Loucy (cell line): Measurements from ENCODE around the gene HOXD10.

ENCODE experiments used
- H2AFZ ChIP-seq: fragments of 200-600 bp; sonication (generic); 2 replicates; pipeline ENCODE4 v1.6.0; 2016; ENCODE audit warnings: antibody characterized with exemption, mild to moderate bottlenecking, low read length, moderate library complexity
- H3F3A ChIP-seq: fragments of 200-600 bp; 2 replicates; pipeline ENCODE4 v1.6.0; 2016; ENCODE audit warnings: antibody characterized with exemption, low read depth, mild to moderate bottlenecking
- H3K27me3 ChIP-seq: fragments of 200-600 bp; sonication (generic); 2 replicates; pipeline ENCODE4 v1.6.1; 2014; ENCODE audit warnings: low read length, mild to moderate bottlenecking; ENCODE audit not compliant: insufficient read depth, poor library complexity, severe bottlenecking
- H3K36me3 ChIP-seq: fragments of 200-600 bp; sonication (generic); 2 replicates; pipeline ENCODE4 v1.6.1; 2016; ENCODE audit warnings: low read length; ENCODE audit not compliant: insufficient read depth
- H3K4me1 ChIP-seq: fragments of 200-600 bp; sonication (generic); 2 replicates; pipeline ENCODE4 v1.5.1; 2014; ENCODE audit warnings: low read length, mild to moderate bottlenecking; ENCODE audit not compliant: insufficient read depth, poor library complexity, severe bottlenecking
- H3K4me2 ChIP-seq: fragments of 200-600 bp; sonication (generic); 2 replicates; pipeline ENCODE4 v1.6.0; 2014; ENCODE audit warnings: antibody characterized with exemption, low read length, low read depth, mild to moderate bottlenecking; ENCODE audit not compliant: poor library complexity, severe bottlenecking
- H3K4me3 ChIP-seq: fragments of 200-600 bp; sonication (generic); 2 replicates; pipeline ENCODE4 v1.5.1; 2014; ENCODE audit warnings: low read length, mild to moderate bottlenecking, mixed read lengths; ENCODE audit not compliant: poor library complexity, severe bottlenecking
- H3K79me2 ChIP-seq: fragments of 200-600 bp; sonication (generic); 2 replicates; pipeline ENCODE4 v1.6.1; 2014; ENCODE audit warnings: low read length; ENCODE audit not compliant: insufficient read depth
- H3K9ac ChIP-seq: fragments of 200-600 bp; sonication (generic); 2 replicates; pipeline ENCODE4 v1.6.0; 2014; ENCODE audit warnings: mild to moderate bottlenecking, low read depth, low read length, moderate library complexity; ENCODE audit not compliant: poor library complexity, severe bottlenecking
- H3K9me2 ChIP-seq: fragments of 200-600 bp; sonication (generic); replicated peaks from 2 replicates; pipeline ENCODE4 v1.6.1; 2016; ENCODE audit warnings: low read depth, low read length, mixed read lengths
- H3K9me3 ChIP-seq: fragments of 200-600 bp; sonication (generic); 2 replicates; pipeline ENCODE4 v1.6.1; 2014; ENCODE audit warnings: mild to moderate bottlenecking, antibody characterized with exemption, low read length, low read depth; ENCODE audit not compliant: insufficient read depth
- H4K20me1 ChIP-seq: fragments of 200-600 bp; sonication (generic); 2 replicates; pipeline ENCODE4 v1.6.0; 2014; ENCODE audit warnings: antibody characterized with exemption, low read length, mild to moderate bottlenecking; ENCODE audit not compliant: insufficient read depth, poor library complexity, severe bottlenecking
- CTCF ChIP-seq: fragments of 200-600 bp; sonication (generic); conservative IDR thresholded peaks from 2 replicates; pipeline ENCODE4 v1.5.1; 2014; ENCODE audit warnings: mild to moderate bottlenecking, antibody characterized with exemption, low read length
- EZH2phosphoT487 ChIP-seq: fragments of 200-600 bp; IDR thresholded peaks from 2 replicates; pipeline ENCODE4 v1.6.1; 2018; ENCODE audit warnings: antibody characterized with exemption, mild to moderate bottlenecking, moderate library complexity, borderline replicate concordance

Gene HOXD10

GRCh38 chr2:176100547-176101140, 15.9 kb upstream of the HOXD10 start:
- Histone ChIP-seq H2AFZ (no peak overlapping the region), H3K36me3 (no peaks in the 10 kb centered on the region), H3K27me3 (no peaks in the 10 kb centered on the region), H3F3A (no peaks in the 10 kb centered on the region), H3K4me2 (no peak overlapping the region), H3K4me3 (no peak overlapping the region), H3K9me3 (no peaks in the 10 kb centered on the region), H3K79me2 (no peaks in the 10 kb centered on the region), H4K20me1 (no peaks in the 10 kb centered on the region), H3K4me1 (peaks cover 18% of the 10 kb centered on the region), H3K9me2 (no peaks in the 10 kb centered on the region), H3K9ac (no peak overlapping the region)
- TF ChIP-seq CTCF (no peak), EZH2phosphoT487 (no peak)

GRCh38 chr2:176101216-176101830, 15.3 kb upstream of the HOXD10 start:
- Histone ChIP-seq H3K4me2 (no peak overlapping the region), H4K20me1 (no peaks in the 10 kb centered on the region), H3K9me2 (no peaks in the 10 kb centered on the region), H3K79me2 (no peaks in the 10 kb centered on the region), H3K27me3 (no peaks in the 10 kb centered on the region), H3K4me1 (peaks cover 11% of the 10 kb centered on the region), H3K4me3 (no peak overlapping the region), H3K36me3 (no peaks in the 10 kb centered on the region), H2AFZ (no peak overlapping the region), H3K9me3 (no peaks in the 10 kb centered on the region), H3F3A (no peaks in the 10 kb centered on the region), H3K9ac (no peak overlapping the region)
- no peak for TF ChIP-seq CTCF
- TF ChIP-seq EZH2phosphoT487 = no peak

- Histone ChIP-seq H3F3A (no peaks in the 10 kb centered on the region), H3K9me3 (no peaks in the 10 kb centered on the region), H3K9ac (no peak overlapping the region), H3K36me3 (no peaks in the 10 kb centered on the region), H2AFZ (no peak overlapping the region), H3K4me3 (no peak overlapping the region), H4K20me1 (no peaks in the 10 kb centered on the region), H3K4me2 (no peak overlapping the region), H3K4me1 (peaks cover 6% of the 10 kb centered on the region), H3K27me3 (no peaks in the 10 kb centered on the region), H3K79me2 (no peaks in the 10 kb centered on the region), H3K9me2 (no peaks in the 10 kb centered on the region)
- TF ChIP-seq CTCF (no peak), EZH2phosphoT487 (no peak)
These were observed 14.7 kb upstream of the HOXD10 start for GRCh38 chr2:176101842-176102241.
